Suprapubic skin (tissue), 4 donors: ENCODE data around the gene PUM1. TPM values are rescaled to one million over a fixed set of nuclear protein-coding genes. Genes with fewer than 3 reads are reported as not detected.
"Not testable (repeated sequence)": the region's sequence is repeated elsewhere in the genome, so short reads cannot be mapped to it uniquely, and the experiment has no call there.

Source experiments
- DNase-seq, 2 donors: peaks; one replicate each; pipeline ENCODE4 v3.0.0-alpha.2; 2019; ENCODE audit warnings: low spot score in 2 of 2
- H3K27ac ChIP-seq: fragments of 200-600 bp; sonication (generic); one replicate; pipeline ENCODE4 v1.5.1; 2019
- H3K27me3 ChIP-seq: fragments of 200-600 bp; sonication (generic); one replicate; pipeline ENCODE4 v1.5.1; 2019
- H3K36me3 ChIP-seq: fragments of 200-600 bp; sonication (generic); one replicate; pipeline ENCODE4 v1.5.1; 2019
- H3K4me1 ChIP-seq: fragments of 200-600 bp; sonication (generic); one replicate; pipeline ENCODE4 v1.5.1; 2019
- H3K4me3 ChIP-seq: fragments of 200-600 bp; sonication (generic); one replicate; pipeline ENCODE4 v1.5.1; 2019; ENCODE audit warnings: mild to moderate bottlenecking
- H3K9me3 ChIP-seq: fragments of 200-600 bp; sonication (generic); one replicate; pipeline ENCODE4 v1.5.1; 2019
- EP300 ChIP-seq: sonication (generic); formaldehyde crosslinking; IDR thresholded peaks from one replicate; pipeline ENCODE4 v1.6.1; 2017; ENCODE audit warnings: antibody characterized with exemption
- POLR2A ChIP-seq, 2 donors: fragments of 450-650 bp; IDR thresholded peaks; one replicate each; pipeline ENCODE4 v1.6.1; 2017; ENCODE audit warnings: antibody characterized with exemption in 2 of 2, mild to moderate bottlenecking in 2 of 2, moderate library complexity in 2 of 2
- POLR2AphosphoS5 ChIP-seq, 3 donors: sonication (generic); formaldehyde crosslinking; IDR thresholded peaks; one replicate each; pipeline ENCODE4 v1.6.1; 2017; ENCODE audit warnings: antibody characterized with exemption in 3 of 3
- WGBS: methylation state at CpG from one replicate; pipeline ENCODE4 v1.1.5; 2018; 5-methylcytosine and 5-hydroxymethylcytosine counted together
- total RNA-seq, 4 donors: library from RNA; depleted of rRNA; stranded (reverse); fragments of >200 nt; gene quantifications; one replicate each; pipeline ENCODE4 v1.1.0, GENCODE V29; 2016
- TF ChIP-seq, protein P1 (sequence below), 2 donors: fragments of 200-600 bp in 1 of 2; fragments of 450-650 bp in 1 of 2; sonication (generic) in 1 of 2; IDR thresholded peaks; one replicate each; pipeline ENCODE4 v1.5.1; 2016 to 2019; ENCODE audit warnings: antibody characterized with exemption in 2 of 2, mild to moderate bottlenecking in 1 of 2, moderate library complexity in 1 of 2

The PUM1 gene
- total RNA-seq, 4 donors from 2014 or later: 100 to 132 (median 110) TPM

DNA sequence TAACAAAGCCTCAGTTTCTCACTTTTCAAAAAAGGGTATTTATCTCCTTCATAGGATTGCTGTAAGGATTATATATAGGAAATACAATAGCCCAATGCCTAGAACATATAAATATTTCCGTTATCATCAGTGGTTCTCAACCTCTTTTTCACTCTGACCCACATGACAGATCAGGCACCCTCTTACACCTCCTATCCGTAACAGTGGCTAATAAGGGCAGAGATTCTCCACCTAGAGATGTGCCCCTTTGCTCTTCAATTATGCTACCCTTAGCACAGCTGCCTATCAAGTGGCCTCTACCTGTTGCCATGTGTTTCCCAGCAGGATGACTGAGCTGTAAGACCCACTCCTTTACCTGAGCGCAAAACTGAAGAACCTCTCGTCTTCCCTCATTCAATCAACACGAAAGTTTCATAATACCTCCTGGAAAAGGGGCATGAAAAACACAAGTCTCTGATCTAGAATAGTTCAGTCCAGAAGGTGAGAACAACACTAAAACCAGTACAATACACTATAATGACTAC lies 10.5 kb downstream of the PUM1 start:
- Histone ChIP-seq H3K9me3 (no peaks in the 10 kb centered on the region), H3K4me1 (peaks cover 64% of the 10 kb centered on the region), H3K36me3 (peaks cover 27% of the 10 kb centered on the region), H3K27ac (no peak overlapping the region), H3K27me3 (no peaks in the 10 kb centered on the region), H3K4me3 (no peak overlapping the region)
- TF ChIP-seq POLR2AphosphoS5 (IDR thresholded peaks at IDR 0.05) (no peak), POLR2A (IDR thresholded peaks at IDR 0.05) (no peak), EP300 (no peak)
- TF ChIP-seq, protein P1, sequence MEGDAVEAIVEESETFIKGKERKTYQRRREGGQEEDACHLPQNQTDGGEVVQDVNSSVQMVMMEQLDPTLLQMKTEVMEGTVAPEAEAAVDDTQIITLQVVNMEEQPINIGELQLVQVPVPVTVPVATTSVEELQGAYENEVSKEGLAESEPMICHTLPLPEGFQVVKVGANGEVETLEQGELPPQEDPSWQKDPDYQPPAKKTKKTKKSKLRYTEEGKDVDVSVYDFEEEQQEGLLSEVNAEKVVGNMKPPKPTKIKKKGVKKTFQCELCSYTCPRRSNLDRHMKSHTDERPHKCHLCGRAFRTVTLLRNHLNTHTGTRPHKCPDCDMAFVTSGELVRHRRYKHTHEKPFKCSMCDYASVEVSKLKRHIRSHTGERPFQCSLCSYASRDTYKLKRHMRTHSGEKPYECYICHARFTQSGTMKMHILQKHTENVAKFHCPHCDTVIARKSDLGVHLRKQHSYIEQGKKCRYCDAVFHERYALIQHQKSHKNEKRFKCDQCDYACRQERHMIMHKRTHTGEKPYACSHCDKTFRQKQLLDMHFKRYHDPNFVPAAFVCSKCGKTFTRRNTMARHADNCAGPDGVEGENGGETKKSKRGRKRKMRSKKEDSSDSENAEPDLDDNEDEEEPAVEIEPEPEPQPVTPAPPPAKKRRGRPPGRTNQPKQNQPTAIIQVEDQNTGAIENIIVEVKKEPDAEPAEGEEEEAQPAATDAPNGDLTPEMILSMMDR (IDR thresholded peaks at IDR 0.05): no peak
- 80% methylated on average over 5 of the region's 5 CpGs for WGBS
- no peak for DNase-seq

GRCh38 chr1:31054349-31054748 lies 11.2 kb downstream of the PUM1 start:
- Histone ChIP-seq H3K9me3 (no peaks in the 10 kb centered on the region), H3K36me3 (peaks cover 26% of the 10 kb centered on the region), H3K4me3 (no peak overlapping the region), H3K27me3 (no peaks in the 10 kb centered on the region), H3K4me1 (peaks cover 58% of the 10 kb centered on the region), H3K27ac (no peak overlapping the region)
- WGBS: 36% methylated on average over 3 of the region's 3 CpGs
- DNase-seq: no peak
- TF ChIP-seq POLR2AphosphoS5 (IDR thresholded peaks at IDR 0.05): no peak
- TF ChIP-seq POLR2A (IDR thresholded peaks at IDR 0.05): no peak
- TF ChIP-seq, protein P1 (IDR thresholded peaks at IDR 0.05): no peak
- no peak for TF ChIP-seq EP300

- not testable (repeated sequence) for H3K27ac ChIP-seq, DNase-seq, H3K9me3 ChIP-seq, H3K4me3 ChIP-seq, H3K27me3 ChIP-seq
- Histone ChIP-seq H3K4me1 (peaks cover 51% of the 10 kb centered on the region), H3K36me3 (peaks cover 11% of the 10 kb centered on the region)
- 91% methylated on average over 14 of the region's 14 CpGs for WGBS
Observed at GRCh38 chr1:31052613-31053012, 12.9 kb downstream of the PUM1 start.

DNA sequence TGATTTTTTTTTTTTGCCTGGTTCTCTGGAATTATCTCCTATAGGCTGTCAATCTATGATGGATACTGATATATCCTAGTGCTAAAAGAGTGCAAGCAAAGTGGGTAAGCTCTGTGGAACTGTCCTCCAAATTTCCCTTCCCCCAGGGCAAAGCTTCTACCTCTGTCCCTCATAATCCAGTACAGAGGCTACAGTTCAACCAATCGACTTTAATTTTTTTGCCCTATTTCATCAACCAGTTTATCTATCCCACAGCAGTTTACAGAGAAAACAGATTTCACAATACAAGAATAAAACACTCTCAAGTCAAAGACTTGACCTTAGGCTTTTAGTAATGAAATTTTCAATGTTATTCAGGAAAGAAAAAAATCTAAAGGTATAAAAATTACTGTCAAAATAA lies 13.9 kb downstream of the PUM1 start:
- no peak overlapping the region for H3K27ac ChIP-seq
- H3K9me3 ChIP-seq: no peaks in the 10 kb centered on the region
- DNase-seq: no peak
- TF ChIP-seq, protein P1 (IDR thresholded peaks at IDR 0.05): no peak
- no peak for TF ChIP-seq EP300
- no peak for TF ChIP-seq POLR2A (IDR thresholded peaks at IDR 0.05)
- no peak for TF ChIP-seq POLR2AphosphoS5 (IDR thresholded peaks at IDR 0.05)
- no peak overlapping the region for H3K4me3 ChIP-seq
- WGBS: 60% methylated on average over 1 of the region's 1 CpG
- H3K36me3 ChIP-seq: peaks cover 3% of the 10 kb centered on the region
- H3K4me1 ChIP-seq: peaks cover 52% of the 10 kb centered on the region
- no peaks in the 10 kb centered on the region for H3K27me3 ChIP-seq

GRCh38 chr1:31047507-31047906 lies 18.0 kb downstream of the PUM1 start:
- H3K27ac ChIP-seq, H3K27me3 ChIP-seq, H3K4me3 ChIP-seq, DNase-seq, H3K36me3 ChIP-seq, H3K9me3 ChIP-seq: not testable (repeated sequence)
- peaks cover 25% of the 10 kb centered on the region for H3K4me1 ChIP-seq
- 56% methylated on average over 5 of the region's 5 CpGs for WGBS

GRCh38 chr1:31043631-31044030 lies 21.9 kb downstream of the PUM1 start:
- no peak for DNase-seq
- Histone ChIP-seq H3K27me3 (no peaks in the 10 kb centered on the region), H3K27ac (no peak overlapping the region), H3K4me3 (no peak overlapping the region), H3K4me1 (peaks cover 27% of the 10 kb centered on the region), H3K9me3 (no peaks in the 10 kb centered on the region), H3K36me3 (peaks cover 3% of the 10 kb centered on the region)
- TF ChIP-seq, protein P1 (IDR thresholded peaks at IDR 0.05): no peak
- TF ChIP-seq EP300 (no peak), POLR2A (IDR thresholded peaks at IDR 0.05) (no peak), POLR2AphosphoS5 (IDR thresholded peaks at IDR 0.05) (no peak)
- WGBS: 70% methylated on average over 2 of the region's 2 CpGs
